Measurements from ENCODE around the gene FBXO28.

DNA sequence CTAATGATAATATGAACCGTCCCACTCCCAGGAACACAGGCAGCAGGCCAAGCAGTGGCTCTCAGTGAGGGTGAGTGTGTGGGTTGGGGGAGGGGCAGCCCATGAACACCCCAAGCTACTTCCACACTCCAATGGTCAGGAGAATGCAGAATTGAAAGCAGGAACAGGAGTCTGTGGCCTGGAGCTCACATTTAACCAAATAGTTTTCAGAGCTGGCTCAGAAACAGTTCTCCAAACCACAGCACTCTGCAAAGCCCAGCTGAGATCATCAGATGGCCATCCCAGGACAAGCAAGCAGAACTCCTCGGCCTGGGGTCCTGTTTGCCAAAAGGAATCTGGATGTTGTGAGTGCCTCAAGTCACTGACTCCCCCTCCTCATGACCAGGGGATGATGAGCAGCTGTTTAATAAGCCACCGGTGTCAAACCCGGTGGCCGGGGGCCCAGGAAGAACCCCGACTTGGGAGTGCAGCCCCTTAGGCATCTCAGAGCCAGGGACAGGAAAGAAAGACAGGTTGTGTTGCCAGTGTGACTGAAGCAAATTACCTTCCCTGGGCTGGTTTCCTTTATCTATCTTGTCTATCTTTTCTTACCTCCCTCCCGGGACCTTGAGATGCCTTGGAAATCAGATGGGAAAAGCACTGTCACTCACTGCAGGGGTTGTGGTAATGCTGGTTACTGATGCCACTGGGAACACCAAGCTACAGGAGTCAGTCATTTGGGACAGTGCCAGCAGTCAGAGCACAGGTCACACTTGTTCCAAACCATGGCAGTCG is 89.5 kb downstream of the FBXO28 start:
- TF ChIP-seq, protein P1, sequence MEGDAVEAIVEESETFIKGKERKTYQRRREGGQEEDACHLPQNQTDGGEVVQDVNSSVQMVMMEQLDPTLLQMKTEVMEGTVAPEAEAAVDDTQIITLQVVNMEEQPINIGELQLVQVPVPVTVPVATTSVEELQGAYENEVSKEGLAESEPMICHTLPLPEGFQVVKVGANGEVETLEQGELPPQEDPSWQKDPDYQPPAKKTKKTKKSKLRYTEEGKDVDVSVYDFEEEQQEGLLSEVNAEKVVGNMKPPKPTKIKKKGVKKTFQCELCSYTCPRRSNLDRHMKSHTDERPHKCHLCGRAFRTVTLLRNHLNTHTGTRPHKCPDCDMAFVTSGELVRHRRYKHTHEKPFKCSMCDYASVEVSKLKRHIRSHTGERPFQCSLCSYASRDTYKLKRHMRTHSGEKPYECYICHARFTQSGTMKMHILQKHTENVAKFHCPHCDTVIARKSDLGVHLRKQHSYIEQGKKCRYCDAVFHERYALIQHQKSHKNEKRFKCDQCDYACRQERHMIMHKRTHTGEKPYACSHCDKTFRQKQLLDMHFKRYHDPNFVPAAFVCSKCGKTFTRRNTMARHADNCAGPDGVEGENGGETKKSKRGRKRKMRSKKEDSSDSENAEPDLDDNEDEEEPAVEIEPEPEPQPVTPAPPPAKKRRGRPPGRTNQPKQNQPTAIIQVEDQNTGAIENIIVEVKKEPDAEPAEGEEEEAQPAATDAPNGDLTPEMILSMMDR (IDR thresholded peaks at IDR 0.05; ENCODE audit: poor library complexity, severe bottlenecking): no peak
- no peak for TF ChIP-seq POLR2AphosphoS5 (IDR thresholded peaks at IDR 0.05)
- no peak for TF ChIP-seq EP300 (conservative IDR thresholded peaks at IDR 0.05; ENCODE audit: poor library complexity, severe bottlenecking)
